ENCODE results near the gene PLCG2. TPM values are rescaled to one million over a fixed set of nuclear protein-coding genes. Genes with fewer than 3 reads are reported as not detected.

PLCG2 gene
- total RNA-seq, 1 experiment from 2014 or later = 574 TPM

DNA sequence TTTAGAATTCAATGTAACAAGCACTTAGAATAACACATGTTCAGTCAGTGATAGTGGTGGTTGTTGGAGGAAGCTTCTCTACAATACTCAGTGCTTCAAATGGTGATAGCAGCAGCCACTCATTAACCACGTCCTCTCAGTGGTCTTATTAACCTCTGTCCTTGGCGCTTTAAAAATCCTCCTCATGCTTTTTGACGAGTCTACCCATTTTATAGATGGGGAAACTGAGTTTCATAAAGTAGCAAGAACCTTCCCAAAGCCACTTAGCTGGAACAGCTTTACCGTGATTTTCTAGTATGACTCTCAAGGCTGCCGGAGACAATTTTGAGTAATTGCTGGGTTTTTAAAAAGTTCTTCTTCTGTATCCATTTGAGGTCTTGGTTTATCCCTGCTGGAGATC is 47.4 kb downstream of the PLCG2 start:
- Histone ChIP-seq H3K27ac (ENCODE audit: low read length) (peak overlapping the region; percentile 98), H3K79me2 (ENCODE audit: low read length) (peaks cover 68% of the 10 kb centered on the region), H3K27me3 (ENCODE audit: low read length) (no peaks in the 10 kb centered on the region), H3K4me1 (ENCODE audit: low read length) (peaks cover 99% of the 10 kb centered on the region), H3K9ac (ENCODE audit: low read length) (peak overlapping the region; percentile 54), H2AFZ (ENCODE audit: low read length) (no peak overlapping the region), H4K20me1 (ENCODE audit: insufficient read depth, low read depth, low read length) (no peaks in the 10 kb centered on the region; the same call in 1 of the 2 replicates), H3K4me3 (ENCODE audit: low read length) (no peak overlapping the region; the same call in 1 of the 2 replicates), H3K9me2 (replicated peaks; ENCODE audit: insufficient read depth, low read length) (no peaks in the 10 kb centered on the region), H3K36me3 (ENCODE audit: insufficient read depth, low read length) (peaks cover 40% of the 10 kb centered on the region), H3K4me2 (ENCODE audit: low read depth, low read length, poor library complexity, severe bottlenecking) (peak overlapping the region; percentile 97), H3K9me3 (ENCODE audit: low read length) (no peaks in the 10 kb centered on the region)
- DNase-seq = peak; percentile 60

DNA sequence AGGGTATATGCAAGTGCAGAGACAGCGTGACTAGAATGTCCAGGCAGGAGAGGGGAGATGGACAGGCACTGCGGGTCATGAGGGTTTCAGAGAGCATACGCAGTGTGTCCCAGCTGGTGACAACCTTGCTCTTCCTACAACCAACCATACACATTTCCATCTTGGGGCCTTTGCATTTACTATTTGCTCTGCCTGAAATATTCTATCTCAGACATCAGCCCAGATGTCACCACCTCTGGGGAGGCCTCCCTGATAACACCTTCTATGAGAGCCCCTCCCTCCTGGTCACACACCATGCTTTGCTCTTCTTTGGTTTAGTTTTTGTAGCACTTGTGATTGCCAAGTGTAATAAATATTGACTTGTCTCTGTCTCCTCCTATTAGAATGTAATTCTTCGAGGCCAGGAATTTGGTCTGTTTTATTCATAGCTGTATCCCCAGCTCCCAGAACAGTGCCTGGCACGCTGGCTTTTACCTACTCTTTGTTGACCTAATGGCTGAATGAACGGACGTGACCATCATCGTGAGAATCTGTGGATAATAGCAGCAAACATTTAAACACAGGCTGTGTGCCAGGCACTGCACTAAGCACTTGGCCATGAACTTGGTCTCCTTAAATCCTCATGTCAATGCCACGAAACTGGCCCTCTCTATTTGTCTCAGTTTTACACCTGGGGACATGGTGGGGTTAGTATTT is 51.9 kb downstream of the PLCG2 start:
- peak overlapping the region; percentile 97 for H3K4me2 ChIP-seq (ENCODE audit: low read depth, low read length, poor library complexity, severe bottlenecking)

DNA sequence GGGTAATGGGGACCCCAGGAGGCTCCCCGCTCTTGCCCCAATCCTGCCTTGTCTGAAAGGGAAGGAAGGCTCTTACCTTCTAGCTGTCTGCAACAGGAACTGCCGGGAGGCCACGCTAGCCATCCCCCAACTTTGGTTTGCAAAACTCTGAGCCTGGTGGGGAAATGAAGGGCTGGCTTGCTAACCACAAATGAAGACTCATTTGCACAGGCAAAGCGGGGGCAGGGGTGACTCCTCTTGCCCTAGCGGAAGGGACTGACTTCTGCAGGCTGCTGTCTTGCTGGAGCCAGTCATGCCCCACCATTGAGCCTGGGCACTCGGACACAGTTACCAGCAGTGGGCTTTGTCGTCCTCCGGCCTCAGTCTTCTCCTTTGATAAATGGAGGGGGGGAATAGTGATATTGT is 52.6 kb downstream of the PLCG2 start:
- H3K79me2 ChIP-seq (ENCODE audit: low read length) = peaks cover 68% of the 10 kb centered on the region
- H4K20me1 ChIP-seq (ENCODE audit: insufficient read depth, low read depth, low read length) = no peaks in the 10 kb centered on the region
- H3K27ac ChIP-seq (ENCODE audit: low read length) = peak overlapping the region; percentile 98
- H2AFZ ChIP-seq (ENCODE audit: low read length) = no peak overlapping the region
- no peaks in the 10 kb centered on the region for H3K27me3 ChIP-seq (ENCODE audit: low read length)
- H3K9ac ChIP-seq (ENCODE audit: low read length) = peak overlapping the region; percentile 97
- peak overlapping the region; percentile 69 for H3K4me3 ChIP-seq (ENCODE audit: low read length)
- H3K4me1 ChIP-seq (ENCODE audit: low read length) = peaks cover 99% of the 10 kb centered on the region
- H3K36me3 ChIP-seq (ENCODE audit: insufficient read depth, low read length) = peaks cover 38% of the 10 kb centered on the region
- DNase-seq = peak; percentile 98
- H3K4me2 ChIP-seq (ENCODE audit: low read depth, low read length, poor library complexity, severe bottlenecking) = peak overlapping the region; percentile 97
- H3K9me2 ChIP-seq (replicated peaks; ENCODE audit: insufficient read depth, low read length) = no peaks in the 10 kb centered on the region
- no peaks in the 10 kb centered on the region for H3K9me3 ChIP-seq (ENCODE audit: low read length)

More for the DNA sequence above, 51.9 kb downstream of the PLCG2 start:
- H3K27me3 ChIP-seq (ENCODE audit: low read length) = no peaks in the 10 kb centered on the region
- no peaks in the 10 kb centered on the region for H4K20me1 ChIP-seq (ENCODE audit: insufficient read depth, low read depth, low read length)
- no peaks in the 10 kb centered on the region for H3K9me3 ChIP-seq (ENCODE audit: low read length)
- H3K4me3 ChIP-seq (ENCODE audit: low read length) = peak overlapping the region; percentile 69
- peaks cover 99% of the 10 kb centered on the region for H3K4me1 ChIP-seq (ENCODE audit: low read length)
- peaks cover 44% of the 10 kb centered on the region for H3K36me3 ChIP-seq (ENCODE audit: insufficient read depth, low read length)
- peaks cover 68% of the 10 kb centered on the region for H3K79me2 ChIP-seq (ENCODE audit: low read length)
- no peak overlapping the region for H2AFZ ChIP-seq (ENCODE audit: low read length)
- H3K27ac ChIP-seq (ENCODE audit: low read length) = peak overlapping the region; percentile 98
- peak overlapping the region; percentile 97 for H3K9ac ChIP-seq (ENCODE audit: low read length)
- H3K9me2 ChIP-seq (replicated peaks; ENCODE audit: insufficient read depth, low read length) = no peaks in the 10 kb centered on the region
- DNase-seq = peak; percentile 91

DNA sequence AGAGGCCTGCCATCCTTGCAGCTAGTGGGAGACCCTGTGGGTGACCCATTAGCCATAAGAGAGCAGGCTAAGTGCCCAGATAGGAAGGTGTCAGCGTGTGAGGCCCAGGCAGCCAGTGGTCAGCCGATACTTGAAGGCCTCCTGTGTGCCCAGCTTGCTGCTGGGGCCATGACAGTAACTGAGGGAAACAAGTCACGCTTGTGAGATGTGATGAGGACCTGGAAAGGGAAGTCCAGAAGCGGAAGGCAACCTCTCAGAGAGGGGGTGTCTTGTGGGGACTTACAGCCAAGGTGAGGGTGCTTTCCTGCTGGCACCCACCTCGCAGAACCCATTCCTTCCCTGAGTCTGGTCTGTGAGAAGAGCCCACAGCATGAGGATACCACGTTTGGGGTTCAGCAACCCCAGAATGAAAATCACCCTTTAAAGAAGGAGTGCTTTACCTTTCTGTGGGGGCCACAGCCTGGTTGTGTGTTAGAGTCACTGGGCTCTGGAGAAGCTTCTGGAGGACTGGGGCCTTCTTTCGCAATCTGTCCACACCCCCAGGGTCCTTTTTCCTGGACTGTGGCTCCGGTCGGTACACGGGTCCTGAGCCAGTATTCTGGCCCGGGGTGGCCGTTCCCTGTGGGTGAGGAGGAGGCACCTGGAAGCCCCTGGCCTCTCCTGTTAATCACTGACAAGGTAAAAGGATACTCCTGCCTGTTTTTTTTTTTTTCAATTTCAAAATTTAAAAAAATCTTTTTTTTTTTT is 53.9 kb downstream of the PLCG2 start:
- Histone ChIP-seq H2AFZ (ENCODE audit: low read length) (no peak overlapping the region), H3K9me2 (replicated peaks; ENCODE audit: insufficient read depth, low read length) (no peaks in the 10 kb centered on the region), H3K27me3 (ENCODE audit: low read length) (no peaks in the 10 kb centered on the region), H3K4me2 (ENCODE audit: low read depth, low read length, poor library complexity, severe bottlenecking) (peak overlapping the region; percentile 97), H4K20me1 (ENCODE audit: insufficient read depth, low read depth, low read length) (no peaks in the 10 kb centered on the region), H3K9me3 (ENCODE audit: low read length) (no peaks in the 10 kb centered on the region), H3K79me2 (ENCODE audit: low read length) (peaks cover 78% of the 10 kb centered on the region), H3K27ac (ENCODE audit: low read length) (peak overlapping the region; percentile 98), H3K36me3 (ENCODE audit: insufficient read depth, low read length) (peaks cover 38% of the 10 kb centered on the region), H3K9ac (ENCODE audit: low read length) (peak overlapping the region; percentile 97), H3K4me1 (ENCODE audit: low read length) (peaks cover 99% of the 10 kb centered on the region), H3K4me3 (ENCODE audit: low read length) (peak overlapping the region; percentile 59; the same call in 1 of the 2 replicates)
- peak; percentile 63 for DNase-seq

DNA sequence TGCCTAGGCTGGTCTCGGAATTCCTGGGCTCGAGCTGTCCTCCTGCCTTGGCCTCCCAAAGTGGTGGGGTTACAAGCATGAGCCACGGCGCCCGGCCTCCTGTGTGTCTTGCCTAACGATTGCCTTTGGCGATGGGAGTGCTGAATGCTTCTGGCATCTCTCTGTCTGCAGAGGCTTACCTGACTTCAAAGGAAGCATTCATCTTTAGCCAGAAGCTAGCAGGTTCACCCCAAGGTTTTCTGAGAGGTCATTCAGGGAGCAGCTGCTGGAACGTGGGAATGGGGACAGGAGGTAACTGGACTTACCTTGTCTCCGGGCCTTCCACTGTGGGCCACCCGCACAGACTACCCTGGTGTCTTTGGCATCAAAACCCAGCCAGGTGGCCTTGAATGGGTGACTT is 54.7 kb downstream of the PLCG2 start:
- Histone ChIP-seq H3K4me2 (ENCODE audit: low read depth, low read length, poor library complexity, severe bottlenecking) (peak overlapping the region; percentile 97), H3K27ac (ENCODE audit: low read length) (peak overlapping the region; percentile 98), H3K79me2 (ENCODE audit: low read length) (peaks cover 80% of the 10 kb centered on the region)

DNA sequence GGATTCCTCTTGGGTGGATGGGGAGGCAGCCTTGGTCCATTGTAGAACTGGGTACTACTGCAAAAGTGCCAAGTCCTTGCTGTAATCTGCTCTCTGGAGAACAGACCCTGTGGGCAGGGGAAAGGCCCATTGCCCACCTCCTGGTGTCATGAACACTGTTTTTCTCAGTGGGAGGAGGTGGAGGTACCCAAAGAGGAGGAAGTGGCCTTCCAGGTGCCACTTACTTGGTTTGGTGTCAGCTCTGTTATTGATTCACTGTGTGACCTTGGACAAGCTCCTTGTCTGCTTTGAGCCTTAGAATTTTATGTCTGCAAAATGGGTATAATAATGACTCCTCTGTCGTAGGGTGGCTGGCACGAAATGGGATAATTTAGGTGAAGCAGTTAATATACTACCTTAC is 55.8 kb downstream of the PLCG2 start:
- peaks cover 100% of the 10 kb centered on the region for H3K4me1 ChIP-seq (ENCODE audit: low read length)
- H3K27ac ChIP-seq (ENCODE audit: low read length) = peak overlapping the region; percentile 98

More for the DNA sequence above, 54.7 kb downstream of the PLCG2 start:
- Histone ChIP-seq H3K9me2 (replicated peaks; ENCODE audit: insufficient read depth, low read length) (no peaks in the 10 kb centered on the region), H3K9me3 (ENCODE audit: low read length) (no peaks in the 10 kb centered on the region), H3K4me1 (ENCODE audit: low read length) (peaks cover 100% of the 10 kb centered on the region), H2AFZ (ENCODE audit: low read length) (no peak overlapping the region), H3K4me3 (ENCODE audit: low read length) (no peak overlapping the region), H3K9ac (ENCODE audit: low read length) (peak overlapping the region; percentile 97), H3K27me3 (ENCODE audit: low read length) (no peaks in the 10 kb centered on the region), H4K20me1 (ENCODE audit: insufficient read depth, low read depth, low read length) (no peaks in the 10 kb centered on the region), H3K36me3 (ENCODE audit: insufficient read depth, low read length) (peaks cover 34% of the 10 kb centered on the region)
- DNase-seq = peak; percentile 43

DNA sequence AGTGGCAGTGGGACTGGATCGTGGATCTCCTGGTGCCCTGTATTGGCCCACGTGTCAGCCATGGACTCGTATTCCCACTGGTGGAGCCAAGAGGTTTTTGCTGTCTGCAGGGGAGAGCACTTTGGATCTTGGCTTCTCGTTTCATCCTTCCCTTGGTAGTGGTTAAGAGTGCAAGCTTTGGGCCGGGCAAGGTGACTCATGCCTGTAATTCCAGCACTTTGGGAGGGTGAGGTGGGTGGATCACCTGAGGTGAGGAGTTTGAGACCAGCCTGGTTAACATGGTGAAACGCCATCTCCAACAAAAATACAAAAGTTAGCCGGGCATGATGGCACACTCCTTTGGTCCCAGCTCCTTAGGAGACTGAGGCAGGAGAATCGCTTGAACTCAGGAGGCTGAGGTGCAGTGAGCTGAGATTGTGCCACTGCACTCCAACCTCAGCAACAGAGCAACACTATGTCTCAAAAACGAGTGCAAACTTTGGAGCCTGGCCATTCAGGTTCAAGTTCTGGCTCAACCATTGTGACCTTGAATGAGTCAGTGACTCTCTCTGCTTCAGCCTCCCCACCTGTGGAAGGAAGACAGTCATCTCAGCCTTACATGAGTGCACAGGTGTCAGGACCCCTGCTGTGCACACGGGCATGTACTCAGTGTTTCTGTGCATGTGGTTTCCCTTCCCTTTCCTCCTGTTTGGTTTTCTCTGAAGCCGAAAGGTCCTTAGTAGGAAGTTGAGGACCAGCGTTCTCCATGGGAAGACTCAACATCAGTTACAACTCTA is 57.4 kb downstream of the PLCG2 start:
- H4K20me1 ChIP-seq (ENCODE audit: insufficient read depth, low read depth, low read length) = no peaks in the 10 kb centered on the region
- H3K79me2 ChIP-seq (ENCODE audit: low read length) = peaks cover 91% of the 10 kb centered on the region
- H3K36me3 ChIP-seq (ENCODE audit: insufficient read depth, low read length) = peaks cover 41% of the 10 kb centered on the region
- peak overlapping the region; percentile 98 for H3K27ac ChIP-seq (ENCODE audit: low read length)
- H3K9me3 ChIP-seq (ENCODE audit: low read length) = no peaks in the 10 kb centered on the region
- DNase-seq = peak; percentile 92
- no peaks in the 10 kb centered on the region for H3K27me3 ChIP-seq (ENCODE audit: low read length)
- H3K4me2 ChIP-seq (ENCODE audit: low read depth, low read length, poor library complexity, severe bottlenecking) = peak overlapping the region; percentile 97
- H3K4me1 ChIP-seq (ENCODE audit: low read length) = peaks cover 100% of the 10 kb centered on the region
- H3K9ac ChIP-seq (ENCODE audit: low read length) = peak overlapping the region; percentile 68
- no peak overlapping the region for H2AFZ ChIP-seq (ENCODE audit: low read length)
- H3K4me3 ChIP-seq (ENCODE audit: low read length) = peak overlapping the region; percentile 11; the same call in 1 of the 2 replicates
- no peaks in the 10 kb centered on the region for H3K9me2 ChIP-seq (replicated peaks; ENCODE audit: insufficient read depth, low read length)

More for the DNA sequence above, 55.8 kb downstream of the PLCG2 start:
- Histone ChIP-seq H3K36me3 (ENCODE audit: insufficient read depth, low read length) (peaks cover 37% of the 10 kb centered on the region), H3K27me3 (ENCODE audit: low read length) (no peaks in the 10 kb centered on the region), H3K4me3 (ENCODE audit: low read length) (peak overlapping the region; percentile 6; the same call in 1 of the 2 replicates), H3K9me2 (replicated peaks; ENCODE audit: insufficient read depth, low read length) (no peaks in the 10 kb centered on the region), H2AFZ (ENCODE audit: low read length) (no peak overlapping the region), H4K20me1 (ENCODE audit: insufficient read depth, low read depth, low read length) (no peaks in the 10 kb centered on the region), H3K4me2 (ENCODE audit: low read depth, low read length, poor library complexity, severe bottlenecking) (peak overlapping the region; percentile 97), H3K79me2 (ENCODE audit: low read length) (peaks cover 82% of the 10 kb centered on the region), H3K9me3 (ENCODE audit: low read length) (no peaks in the 10 kb centered on the region), H3K9ac (ENCODE audit: low read length) (peak overlapping the region; percentile 97)
- DNase-seq = peak; percentile 53
